ENCODE data around the gene NAA15. TPM values are rescaled to one million over a fixed set of nuclear protein-coding genes. Genes with fewer than 3 reads are reported as not detected.

NAA15 gene
- total RNA-seq, 4 donors from 2014 or later = 17.5 to 28.5 (median 20.5) TPM

DNA sequence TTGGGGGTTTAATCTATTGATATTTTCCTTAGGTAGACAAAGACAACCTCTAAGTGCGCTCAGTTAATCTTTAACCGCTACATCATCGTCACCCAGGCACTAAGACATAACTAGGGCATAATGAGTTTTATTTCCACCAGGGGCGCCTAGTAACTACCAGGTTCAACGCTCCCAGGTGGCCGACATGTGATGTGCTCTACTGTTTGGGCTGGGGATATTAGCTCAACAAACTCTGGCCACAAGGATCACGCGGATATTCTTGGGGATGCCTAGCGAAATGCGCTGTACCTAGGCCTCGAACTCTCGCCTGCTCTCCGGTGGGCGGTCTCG is 151.7 kb downstream of the NAA15 start:
- H3K4me3 ChIP-seq (ENCODE audit: low read depth, poor library complexity, severe bottlenecking) = peak overlapping the region; percentile 90
- peak in 1 of 2 donors; percentile 61 for DNase-seq (ENCODE audit: low spot score in 2 of 2)
- intact Hi-C loops (cut with DNase I; ENCODE audit: low total_unique reads) = no loop called here
- no peak for TF ChIP-seq POLR2A (IDR thresholded peaks at IDR 0.05)
- TF ChIP-seq, protein P1, sequence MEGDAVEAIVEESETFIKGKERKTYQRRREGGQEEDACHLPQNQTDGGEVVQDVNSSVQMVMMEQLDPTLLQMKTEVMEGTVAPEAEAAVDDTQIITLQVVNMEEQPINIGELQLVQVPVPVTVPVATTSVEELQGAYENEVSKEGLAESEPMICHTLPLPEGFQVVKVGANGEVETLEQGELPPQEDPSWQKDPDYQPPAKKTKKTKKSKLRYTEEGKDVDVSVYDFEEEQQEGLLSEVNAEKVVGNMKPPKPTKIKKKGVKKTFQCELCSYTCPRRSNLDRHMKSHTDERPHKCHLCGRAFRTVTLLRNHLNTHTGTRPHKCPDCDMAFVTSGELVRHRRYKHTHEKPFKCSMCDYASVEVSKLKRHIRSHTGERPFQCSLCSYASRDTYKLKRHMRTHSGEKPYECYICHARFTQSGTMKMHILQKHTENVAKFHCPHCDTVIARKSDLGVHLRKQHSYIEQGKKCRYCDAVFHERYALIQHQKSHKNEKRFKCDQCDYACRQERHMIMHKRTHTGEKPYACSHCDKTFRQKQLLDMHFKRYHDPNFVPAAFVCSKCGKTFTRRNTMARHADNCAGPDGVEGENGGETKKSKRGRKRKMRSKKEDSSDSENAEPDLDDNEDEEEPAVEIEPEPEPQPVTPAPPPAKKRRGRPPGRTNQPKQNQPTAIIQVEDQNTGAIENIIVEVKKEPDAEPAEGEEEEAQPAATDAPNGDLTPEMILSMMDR (IDR thresholded peaks at IDR 0.05) = no peak
- WGBS, 2 donors = 1 to 2% methylated on average over 13 to 15 of the region's 15 CpGs

DNA sequence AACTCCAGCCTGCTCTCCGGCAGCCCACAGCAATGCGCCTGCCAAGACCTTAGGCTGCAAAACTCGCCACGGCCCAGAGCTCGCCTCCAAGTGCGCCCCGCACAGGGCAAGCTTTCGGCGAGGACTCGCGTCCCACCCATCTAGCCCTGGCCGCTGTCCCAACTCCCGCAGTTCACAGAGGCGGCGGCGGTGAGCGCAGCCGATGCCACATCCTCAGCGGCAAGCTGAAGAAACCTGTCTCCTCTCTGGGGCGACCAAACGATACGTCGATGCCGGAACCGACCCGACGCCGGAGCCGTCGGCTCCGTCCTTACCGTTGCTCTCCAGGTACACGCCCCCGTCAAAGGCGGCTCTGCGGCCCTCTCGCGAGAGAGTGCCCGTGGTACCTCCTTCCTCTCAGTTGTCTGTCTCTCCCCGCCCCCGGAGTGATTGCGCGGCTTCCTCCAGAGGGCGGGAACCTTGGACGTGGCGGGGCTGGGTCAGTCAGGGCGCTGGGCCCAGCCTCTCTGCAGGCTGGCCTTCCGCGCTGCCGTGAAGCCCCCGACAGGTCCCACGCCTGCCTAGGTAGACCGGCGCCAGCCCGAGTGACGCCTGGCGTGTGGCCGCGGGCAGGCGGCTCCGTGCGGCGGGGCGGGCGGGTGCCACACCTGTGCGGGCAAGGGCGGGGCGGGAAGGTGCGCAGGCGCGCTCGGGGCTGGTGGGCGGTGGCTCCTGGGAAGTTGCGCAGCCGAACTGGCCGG is 152.2 kb downstream of the NAA15 start:
- DNase-seq (ENCODE audit: low spot score in 2 of 2) = peak; percentile 98 to 100
- intact Hi-C loops (cut with DNase I; ENCODE audit: low total_unique reads) = no loop called here
- TF ChIP-seq POLR2A (IDR thresholded peaks at IDR 0.05) = no peak
- TF ChIP-seq, protein P1 (IDR thresholded peaks at IDR 0.05) = no peak
- 1% methylated on average over 40 to 56 of the region's 76 CpGs for whole genome bisulfite sequencing, 2 donors
- peak overlapping the region; percentile 90 for H3K4me3 ChIP-seq (ENCODE audit: low read depth, poor library complexity, severe bottlenecking)

DNA sequence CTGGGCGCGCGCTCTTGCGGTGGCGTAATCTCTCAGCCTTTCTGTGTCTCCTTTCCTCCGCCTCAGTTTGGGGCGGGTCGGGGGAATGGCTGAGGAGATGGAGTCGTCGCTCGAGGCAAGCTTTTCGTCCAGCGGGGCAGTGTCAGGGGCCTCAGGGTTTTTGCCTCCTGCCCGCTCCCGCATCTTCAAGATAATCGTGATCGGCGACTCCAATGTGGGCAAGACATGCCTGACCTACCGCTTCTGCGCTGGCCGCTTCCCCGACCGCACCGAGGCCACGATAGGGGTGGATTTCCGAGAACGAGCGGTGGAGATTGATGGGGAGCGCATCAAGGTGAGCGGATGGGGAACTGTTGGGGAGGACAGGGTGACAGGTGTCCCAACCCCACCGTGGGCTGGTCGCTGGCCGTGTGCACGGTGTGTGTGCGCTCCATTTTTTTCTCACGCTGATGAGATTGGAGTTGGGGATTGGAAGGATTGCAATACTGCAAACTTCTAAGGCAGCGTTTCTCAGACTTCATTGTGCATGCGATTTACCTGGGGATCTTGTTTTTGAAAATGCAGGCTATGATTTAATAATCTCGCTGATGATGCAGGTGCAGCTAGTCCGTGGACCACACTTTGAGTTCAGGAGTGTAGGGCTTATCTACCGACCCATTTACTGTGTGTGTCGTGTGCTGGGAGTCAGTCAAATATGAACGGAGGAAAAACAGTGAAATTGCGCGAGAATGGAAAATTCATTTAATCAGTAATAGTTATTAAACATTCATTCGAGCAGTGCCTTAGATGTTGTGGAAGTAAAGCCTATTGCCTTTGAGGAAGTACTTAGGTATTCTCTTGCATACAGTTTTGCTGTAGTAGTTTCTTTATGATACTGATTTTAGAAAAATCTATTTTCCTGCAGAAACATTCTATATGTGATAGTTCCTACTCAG is 153.1 kb downstream of the NAA15 start, which contains the start of gene RAB33B:
Gene RAB33B (plus strand): TSS at position 11 of the 935 bp plus-strand sequence. CDS start 75 bp downstream, at position 86.
- WGBS, 2 donors = 0 to 1% methylated on average over 34 to 43 of the region's 46 CpGs
- peak in 1 of 2 donors; percentile 93 for DNase-seq (ENCODE audit: low spot score in 2 of 2)
- intact Hi-C loops (cut with DNase I; ENCODE audit: low total_unique reads) = no loop called here
- TF ChIP-seq, protein P1 (IDR thresholded peaks at IDR 0.05) = no peak
- TF ChIP-seq POLR2A (IDR thresholded peaks at IDR 0.05) = peak in 1 of 2 donors; percentile 83
- H3K4me3 ChIP-seq (ENCODE audit: low read depth, poor library complexity, severe bottlenecking) = peak within 1 kb of the TSS; percentile 90

DNA sequence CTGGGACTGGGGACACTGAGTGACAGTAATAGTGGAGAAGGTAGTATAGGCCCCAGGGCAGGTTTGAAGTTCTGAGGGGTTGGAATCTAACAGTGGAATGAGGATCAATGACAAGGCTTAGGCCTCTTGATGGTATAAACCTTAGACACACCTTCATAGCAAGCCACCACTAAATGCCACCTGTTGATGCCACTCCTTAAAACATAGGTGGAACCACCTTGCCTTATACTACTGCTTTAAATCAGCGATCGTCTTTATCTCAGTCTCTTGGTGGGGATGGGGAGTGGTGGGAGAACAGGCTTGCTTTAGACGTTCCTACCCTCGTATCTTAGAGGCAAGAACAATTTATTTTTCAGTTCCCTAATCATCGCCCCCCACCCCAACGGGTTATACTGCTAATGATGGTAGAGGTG is 153.8 kb downstream of the NAA15 start:
- no peak overlapping the region for H3K4me3 ChIP-seq (ENCODE audit: low read depth, poor library complexity, severe bottlenecking)
- intact Hi-C loops (cut with DNase I; ENCODE audit: low total_unique reads) = no loop called here
- no peak for DNase-seq (ENCODE audit: low spot score in 2 of 2)
- 26% methylated on average over 6 of the region's 6 CpGs for WGBS, 2 donors
- TF ChIP-seq, protein P1 (IDR thresholded peaks at IDR 0.05) = no peak
- no peak for TF ChIP-seq POLR2A (IDR thresholded peaks at IDR 0.05)

DNA sequence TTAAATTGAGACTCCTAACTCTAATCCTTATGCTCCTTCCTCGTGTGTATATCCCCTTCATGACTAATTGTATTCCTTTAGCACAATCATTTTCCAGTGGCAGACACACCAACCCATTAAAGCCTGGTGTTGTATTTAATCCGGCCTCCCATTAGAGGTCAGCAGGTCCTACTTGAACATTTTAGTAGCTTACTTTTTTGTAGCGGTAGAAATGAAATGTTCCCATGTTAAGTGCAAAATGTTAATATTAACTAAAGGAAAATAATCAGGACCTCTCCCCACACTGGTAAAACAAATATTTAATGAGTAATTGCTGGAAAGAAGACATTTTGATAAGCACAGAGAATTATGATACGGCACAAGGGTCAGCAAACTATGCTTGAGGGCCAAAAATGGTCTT is 156.0 kb downstream of the NAA15 start:
- no peak overlapping the region for H3K4me3 ChIP-seq (ENCODE audit: low read depth, poor library complexity, severe bottlenecking)
- 73 to 78% methylated on average over 4 of the region's 4 CpGs for WGBS, 2 donors
- no peak for TF ChIP-seq POLR2A (IDR thresholded peaks at IDR 0.05)
- TF ChIP-seq, protein P1 (IDR thresholded peaks at IDR 0.05) = no peak
- intact Hi-C loops (cut with DNase I; ENCODE audit: low total_unique reads) = no loop called here
- no peak for DNase-seq (ENCODE audit: low spot score in 2 of 2)

All from lower leg skin (tissue), 4 donors.